GM19193 (cell line): ENCODE data around the gene ZNF853.

ENCODE experiments used
- POLR2A ChIP-seq: IDR thresholded peaks from 4 replicates; pipeline ENCODE4 v1.6.1; 2011; ENCODE audit not compliant: insufficient read depth, insufficient read length; ENCODE audit errors: extremely low read depth

Gene ZNF853

GRCh38 chr7:6653071-6654003 lies 37.9 kb downstream of the ZNF853 start:
- TF ChIP-seq POLR2A, result no peak

- no peak for TF ChIP-seq POLR2A
Measured at GRCh38 chr7:6654113-6654841, 38.9 kb downstream of the ZNF853 start.

GRCh38 chr7:6654842-6655610 lies 39.6 kb downstream of the ZNF853 start:
- TF ChIP-seq POLR2A, result no peak

GRCh38 chr7:6655636-6656385 lies 40.4 kb downstream of the ZNF853 start:
- TF ChIP-seq POLR2A, result no peak

- TF ChIP-seq POLR2A, result no peak
Measured at GRCh38 chr7:6656413-6656812, 41.0 kb downstream of the ZNF853 start.

- no peak for TF ChIP-seq POLR2A
Measured at GRCh38 chr7:6658618-6659345, 43.4 kb downstream of the ZNF853 start.
